ENCODE results near the gene RPS3A.

RPS3A gene

GRCh38 chr4:151091047-151091446 is 8.4 kb upstream of the RPS3A start:
- no peak for TF ChIP-seq CTCF (IDR thresholded peaks at IDR 0.05; ENCODE audit: low read depth, low read length)
- no peak for DNase-seq (ENCODE audit: extremely low read depth, low read depth)

DNA sequence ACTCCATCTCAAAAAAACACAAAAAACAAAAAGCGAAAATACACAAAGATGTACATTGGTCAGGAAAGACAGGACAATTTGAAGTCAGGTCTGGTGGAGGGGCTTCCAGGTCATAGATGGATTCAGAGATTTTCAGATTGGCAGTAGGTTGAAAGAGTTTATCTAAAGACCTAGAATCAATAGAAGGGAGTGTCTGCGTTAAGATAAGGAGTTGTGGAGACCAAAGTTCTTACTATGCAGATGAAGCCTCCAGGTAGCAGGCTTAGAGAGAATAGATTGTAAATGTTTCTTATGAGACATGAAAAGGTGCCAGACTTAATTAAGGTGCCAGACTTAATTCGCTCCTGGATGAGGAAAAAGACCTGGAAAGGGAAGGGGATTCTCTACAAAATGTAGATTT is 6.9 kb upstream of the RPS3A start:
- no peak for TF ChIP-seq CTCF (IDR thresholded peaks at IDR 0.05; ENCODE audit: low read depth, low read length)
- DNase-seq (ENCODE audit: extremely low read depth, low read depth), result no peak

DNA sequence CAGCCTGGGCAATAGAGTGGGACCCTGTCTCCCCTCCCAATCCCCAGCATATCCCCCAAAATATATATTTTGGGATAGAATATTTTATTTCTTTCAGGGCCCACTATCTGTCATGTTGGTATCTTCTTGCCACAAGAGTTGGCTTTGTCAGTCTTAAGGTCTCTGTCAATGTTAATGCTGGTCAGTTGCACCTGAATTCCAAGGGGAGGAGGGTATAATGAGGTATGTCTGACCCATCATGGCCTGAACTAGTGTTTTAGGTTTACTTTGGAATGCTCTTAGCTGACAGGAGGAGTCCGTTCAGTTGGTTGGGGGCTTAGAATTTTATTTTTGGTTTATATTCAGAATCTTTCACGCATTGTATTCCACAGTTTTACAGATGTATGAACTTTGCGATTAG is 6.2 kb upstream of the RPS3A start:
- DNase-seq (ENCODE audit: extremely low read depth, low read depth), result no peak
- no peak for TF ChIP-seq CTCF (IDR thresholded peaks at IDR 0.05; ENCODE audit: low read depth, low read length)

GRCh38 chr4:151094290-151094751 is 5.1 kb upstream of the RPS3A start:
- DNase-seq (ENCODE audit: extremely low read depth, low read depth), result no peak
- no peak for TF ChIP-seq CTCF (IDR thresholded peaks at IDR 0.05; ENCODE audit: low read depth, low read length)

DNA sequence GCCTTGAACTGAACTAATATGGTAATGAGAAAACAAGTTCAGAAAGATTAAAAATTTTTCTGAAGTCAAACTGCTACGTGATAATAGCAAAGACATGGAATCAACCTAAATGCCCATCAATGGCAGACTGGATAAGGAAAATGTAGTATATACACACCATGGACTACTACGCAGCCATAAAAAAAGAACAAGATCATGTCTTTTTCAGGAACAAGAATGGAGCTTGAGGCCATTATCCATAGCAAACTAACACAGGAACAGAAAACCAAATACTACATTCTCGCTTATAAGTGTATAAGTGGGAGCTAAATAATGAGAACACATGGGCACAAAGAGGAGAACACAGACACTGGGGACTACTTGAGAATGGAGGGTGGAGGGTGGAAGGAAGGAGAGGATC is 4.3 kb upstream of the RPS3A start:
- TF ChIP-seq CTCF (IDR thresholded peaks at IDR 0.05; ENCODE audit: low read depth, low read length), result no peak
- no peak for DNase-seq (ENCODE audit: extremely low read depth, low read depth)

DNA sequence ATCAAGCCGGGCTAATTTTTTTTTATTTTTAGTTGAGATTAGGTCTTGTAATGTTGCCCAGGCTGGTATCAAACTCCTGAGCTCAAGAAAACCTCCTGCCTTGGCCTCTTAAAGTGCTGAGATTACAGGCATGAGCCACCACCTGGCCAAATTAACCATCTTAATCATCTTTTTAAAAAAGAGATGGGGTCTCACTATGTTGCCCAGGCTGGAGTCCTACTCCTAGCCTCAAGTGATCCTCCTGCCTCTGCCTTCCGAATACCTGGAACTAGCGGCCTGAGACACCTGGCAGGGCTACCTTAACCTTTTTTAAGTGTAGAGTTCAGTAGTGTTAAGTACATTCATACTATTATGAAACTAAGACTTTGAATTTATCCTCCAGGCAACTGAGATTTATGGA is 1.7 kb upstream of the RPS3A start:
- no peak for TF ChIP-seq CTCF (IDR thresholded peaks at IDR 0.05; ENCODE audit: low read depth, low read length)
- no peak for DNase-seq (ENCODE audit: extremely low read depth, low read depth)

- TF ChIP-seq CTCF (IDR thresholded peaks at IDR 0.05; ENCODE audit: low read depth, low read length), result no peak
Observed at GRCh38 chr4:151098979-151099228, 524 bp upstream of the RPS3A start.

More at GRCh38 chr4:151098979-151099228, 524 bp upstream of the RPS3A start:
- no peak for DNase-seq (ENCODE audit: extremely low read depth, low read depth)

Data from AG09319 (cell line).